Activated naive CD8-positive, alpha-beta T cell treated with anti-CD3 and anti-CD28 coated beads, Interleukin-2, amount 50 U/mL, for 24 hours (primary cell): ENCODE data around the gene GTPBP6.
A peak's percentile ranks its signal among the peaks of the same experiment; 100 is the strongest.
"Not testable (repeated sequence)": the region's sequence is repeated elsewhere in the genome, so short reads cannot be mapped to it uniquely, and the experiment has no call there.

Experiments
- ATAC-seq: fragments of 150-1000 bp; cut with Tn5 transposase; one replicate; pipeline ENCODE4 v1.10.0; 2021
- DNase-seq: peaks from one replicate; pipeline ENCODE4 v3.0.0; 2021
- H3K27ac Mint-ChIP-seq: one replicate; pipeline ENCODE4 v1.8.0; 2021; ENCODE audit warnings: mild to moderate bottlenecking, mixed read lengths
- H3K27me3 Mint-ChIP-seq: one replicate; pipeline ENCODE4 v1.8.0; 2021; ENCODE audit warnings: mixed read lengths
- H3K36me3 Mint-ChIP-seq: one replicate; pipeline ENCODE4 v1.8.0; 2021; ENCODE audit warnings: low read depth, mixed read lengths
- H3K4me1 Mint-ChIP-seq: one replicate; pipeline ENCODE4 v1.8.0; 2021; ENCODE audit warnings: mixed read lengths
- H3K4me3 Mint-ChIP-seq: one replicate; pipeline ENCODE4 v1.8.0; 2021; ENCODE audit warnings: mild to moderate bottlenecking, moderate library complexity, mixed read lengths
- H3K9me3 Mint-ChIP-seq: one replicate; pipeline ENCODE4 v1.8.0; 2021; ENCODE audit warnings: mixed read lengths

The GTPBP6 gene

GRCh38 chrX:306614-307251 is 11.9 kb downstream of the GTPBP6 start:
- H3K36me3 Mint-ChIP-seq, result peaks cover 51% of the 10 kb centered on the region
- H3K4me3 Mint-ChIP-seq, DNase-seq, ATAC-seq, H3K27ac Mint-ChIP-seq, H3K27me3 Mint-ChIP-seq, H3K4me1 Mint-ChIP-seq, H3K9me3 Mint-ChIP-seq: not testable (repeated sequence)

DNA sequence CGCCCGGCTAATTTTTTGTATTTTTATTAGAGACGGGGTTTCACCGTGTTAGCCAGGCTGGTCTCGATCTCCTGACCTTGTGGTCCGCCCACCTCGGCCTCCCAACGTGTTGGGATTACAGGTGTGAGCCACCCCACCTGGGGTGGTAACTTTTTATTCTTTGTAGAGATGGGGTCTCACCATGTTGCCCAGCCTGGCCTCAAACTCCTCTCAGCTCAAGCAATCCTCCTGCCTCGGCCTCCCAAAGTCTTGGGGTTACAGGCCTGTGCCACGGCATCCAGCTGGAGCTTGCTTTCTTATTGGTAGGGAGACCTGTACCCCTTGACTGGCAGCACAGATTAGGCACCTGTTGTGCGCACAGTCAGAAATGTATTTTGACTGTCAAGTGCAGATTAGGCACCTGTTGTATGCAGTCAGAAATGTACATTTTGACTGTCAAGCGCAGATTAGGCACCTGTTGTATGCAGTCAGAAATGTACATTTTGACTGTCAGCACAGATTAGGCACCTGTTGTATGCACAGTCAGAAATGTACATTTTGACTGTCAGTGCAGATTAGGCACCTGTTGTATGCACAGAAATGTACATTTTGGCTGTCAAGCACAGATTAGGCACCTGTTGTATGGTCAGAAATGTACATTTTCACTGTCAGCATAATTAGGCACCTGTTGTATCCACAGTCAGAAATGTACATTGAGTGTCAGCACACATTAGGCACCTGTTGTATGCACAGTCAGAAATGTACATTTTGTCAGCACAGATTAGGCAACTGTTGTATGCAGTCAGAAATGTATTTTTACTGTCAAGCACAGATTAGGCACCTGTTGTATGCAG is 12.6 kb downstream of the GTPBP6 start:
- H3K4me3 Mint-ChIP-seq, H3K9me3 Mint-ChIP-seq, DNase-seq, H3K27me3 Mint-ChIP-seq, H3K4me1 Mint-ChIP-seq, H3K27ac Mint-ChIP-seq, ATAC-seq: not testable (repeated sequence)
- H3K36me3 Mint-ChIP-seq, result peaks cover 53% of the 10 kb centered on the region

GRCh38 chrX:302975-303374 is 15.6 kb downstream of the GTPBP6 start:
- DNase-seq (no peak), ATAC-seq (no peak)
- H3K4me3 Mint-ChIP-seq, result no peak overlapping the region
- no peak overlapping the region for H3K27ac Mint-ChIP-seq
- peaks cover 46% of the 10 kb centered on the region for H3K36me3 Mint-ChIP-seq
- no peaks in the 10 kb centered on the region for H3K4me1 Mint-ChIP-seq
- H3K27me3 Mint-ChIP-seq, result no peaks in the 10 kb centered on the region
- H3K9me3 Mint-ChIP-seq, result no peaks in the 10 kb centered on the region

GRCh38 chrX:300334-300733 is 18.3 kb downstream of the GTPBP6 start:
- ATAC-seq (no peak), DNase-seq (no peak)
- no peaks in the 10 kb centered on the region for H3K27me3 Mint-ChIP-seq
- no peak overlapping the region for H3K4me3 Mint-ChIP-seq
- H3K36me3 Mint-ChIP-seq, result peaks cover 30% of the 10 kb centered on the region
- no peaks in the 10 kb centered on the region for H3K4me1 Mint-ChIP-seq
- no peak overlapping the region for H3K27ac Mint-ChIP-seq
- H3K9me3 Mint-ChIP-seq, result no peaks in the 10 kb centered on the region

DNA sequence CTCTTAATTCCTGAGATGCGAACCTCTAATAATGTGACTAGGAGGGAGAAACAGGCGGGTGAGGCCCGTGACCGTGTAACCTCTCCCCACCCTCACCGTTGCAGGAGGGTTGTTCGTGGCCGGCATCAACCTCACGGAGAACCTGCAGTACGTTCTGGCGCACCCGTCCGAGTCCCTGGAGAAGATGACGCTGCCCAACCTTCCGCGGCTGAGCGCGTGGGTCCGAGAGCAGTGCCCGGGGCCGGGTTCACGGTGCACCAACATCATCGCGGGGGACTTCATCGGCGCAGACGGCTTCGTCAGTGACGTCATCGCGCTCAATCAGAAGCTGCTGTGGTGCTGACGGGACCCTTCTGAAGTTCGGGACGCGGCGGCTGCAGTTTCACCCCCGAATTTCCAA is 19.6 kb downstream of the GTPBP6 start:
- ATAC-seq, result no peak
- Mint-ChIP-seq H3K9me3 (no peaks in the 10 kb centered on the region), H3K27ac (no peak overlapping the region), H3K27me3 (no peaks in the 10 kb centered on the region), H3K4me3 (no peak overlapping the region), H3K4me1 (no peaks in the 10 kb centered on the region), H3K36me3 (peaks cover 21% of the 10 kb centered on the region)
- no peak for DNase-seq

GRCh38 chrX:295136-295535 is 23.5 kb downstream of the GTPBP6 start:
- Mint-ChIP-seq H3K27ac (no peak overlapping the region), H3K9me3 (no peaks in the 10 kb centered on the region), H3K4me3 (no peak overlapping the region), H3K4me1 (no peaks in the 10 kb centered on the region), H3K36me3 (peaks cover 17% of the 10 kb centered on the region), H3K27me3 (no peaks in the 10 kb centered on the region)
- no peak for DNase-seq
- no peak for ATAC-seq

DNA sequence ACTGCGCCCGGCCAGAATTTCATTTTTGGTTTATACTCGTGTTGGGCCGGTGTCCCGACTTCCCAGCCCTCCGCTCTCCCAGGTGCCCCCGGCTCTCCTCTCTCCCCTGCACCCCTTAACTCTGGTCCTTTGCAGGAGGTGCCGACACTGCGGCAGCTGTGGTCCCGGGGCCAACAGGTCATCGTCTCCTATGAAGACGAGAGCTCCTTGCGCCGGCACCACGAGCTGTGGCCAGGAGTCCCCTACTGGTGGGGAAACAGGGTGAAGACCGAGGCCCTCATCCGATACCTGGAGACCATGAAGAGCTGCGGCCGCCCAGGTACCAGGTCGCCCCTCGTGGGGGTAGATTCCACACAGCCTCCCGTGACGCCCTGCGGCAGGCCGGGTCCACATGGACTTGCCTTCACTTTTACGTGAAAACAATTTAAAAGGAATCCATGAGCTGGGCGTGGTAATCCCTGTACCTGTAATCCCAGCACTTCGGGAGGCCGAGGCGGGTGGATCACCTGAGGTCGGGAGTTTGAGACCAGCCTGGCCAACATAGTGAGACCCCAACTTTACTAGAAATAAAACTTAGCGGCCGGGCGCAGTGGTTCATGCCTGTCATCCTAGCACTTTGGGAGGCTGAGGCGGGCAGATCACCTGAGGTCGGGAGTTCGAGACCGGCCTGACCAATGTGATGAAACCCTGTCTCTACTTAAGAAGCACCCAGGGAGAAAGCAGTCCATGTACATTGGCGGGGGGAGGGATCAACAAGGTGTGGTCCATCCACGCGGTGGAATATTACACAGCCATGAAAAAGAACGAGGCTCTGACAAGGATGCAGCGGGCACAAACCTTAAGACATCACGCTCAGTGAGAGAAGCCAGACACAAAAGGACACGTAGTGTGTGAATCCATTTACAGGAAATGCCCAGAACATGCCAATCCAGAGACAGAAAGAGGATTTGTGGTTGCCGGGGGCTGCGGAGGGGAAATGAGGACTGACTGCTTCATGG is 25.4 kb downstream of the GTPBP6 start:
- DNase-seq (no peak), ATAC-seq (no peak)
- Mint-ChIP-seq H3K36me3 (peaks cover 19% of the 10 kb centered on the region), H3K27me3 (no peaks in the 10 kb centered on the region), H3K4me1 (no peaks in the 10 kb centered on the region), H3K27ac (no peak overlapping the region), H3K4me3 (no peak overlapping the region), H3K9me3 (no peaks in the 10 kb centered on the region)

GRCh38 chrX:291411-291901 is 27.1 kb downstream of the GTPBP6 start:
- H3K36me3 Mint-ChIP-seq, result peaks cover 17% of the 10 kb centered on the region
- no peaks in the 10 kb centered on the region for H3K4me1 Mint-ChIP-seq
- H3K4me3 Mint-ChIP-seq, result no peak overlapping the region
- ATAC-seq, result no peak
- no peak overlapping the region for H3K27ac Mint-ChIP-seq
- H3K9me3 Mint-ChIP-seq, result no peaks in the 10 kb centered on the region
- H3K27me3 Mint-ChIP-seq, result no peaks in the 10 kb centered on the region
- DNase-seq, result no peak

DNA sequence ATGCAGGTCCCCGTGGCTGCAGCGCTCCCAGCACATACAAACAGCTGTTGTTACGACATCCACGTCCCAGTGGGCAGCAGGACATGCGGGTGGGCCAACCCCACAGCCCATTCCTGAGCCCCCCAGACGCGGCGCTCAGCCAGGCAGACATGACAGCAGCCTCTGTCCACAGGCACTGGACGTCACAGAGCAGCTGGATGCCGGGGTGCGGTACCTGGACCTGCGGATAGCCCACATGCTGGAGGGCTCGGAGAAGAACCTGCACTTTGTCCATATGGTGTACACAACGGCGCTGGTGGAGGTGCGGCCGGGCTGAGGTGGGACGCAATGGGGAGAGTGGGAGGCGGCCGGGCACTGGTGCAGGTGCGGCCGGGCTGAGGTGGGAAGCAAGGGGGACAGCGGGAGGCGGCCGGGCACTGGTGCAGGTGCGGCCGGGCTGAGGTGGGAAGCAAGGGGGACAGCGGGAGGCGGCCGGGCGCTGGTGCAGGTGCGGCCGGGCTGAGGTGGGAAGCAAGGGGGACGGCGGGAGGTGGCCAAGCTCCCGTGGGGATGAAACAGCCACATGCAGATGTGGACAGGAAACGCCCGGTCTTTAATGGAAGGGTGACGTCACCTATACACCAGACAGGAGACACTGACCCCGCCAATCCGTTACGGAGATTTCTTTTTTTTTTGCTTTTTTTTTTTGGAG is 28.0 kb downstream of the GTPBP6 start:
- no peak for ATAC-seq
- Mint-ChIP-seq H3K4me3 (no peak overlapping the region), H3K27ac (no peak overlapping the region), H3K9me3 (no peaks in the 10 kb centered on the region), H3K27me3 (no peaks in the 10 kb centered on the region), H3K4me1 (peaks cover 2% of the 10 kb centered on the region), H3K36me3 (peaks cover 19% of the 10 kb centered on the region)
- no peak for DNase-seq

GRCh38 chrX:288561-288991 is 30.0 kb downstream of the GTPBP6 start:
- ATAC-seq, result no peak
- Mint-ChIP-seq H3K27me3 (no peaks in the 10 kb centered on the region), H3K9me3 (no peaks in the 10 kb centered on the region), H3K27ac (no peak overlapping the region), H3K36me3 (peaks cover 28% of the 10 kb centered on the region), H3K4me3 (no peak overlapping the region), H3K4me1 (peaks cover 10% of the 10 kb centered on the region)
- no peak for DNase-seq

GRCh38 chrX:287670-288069 is 30.9 kb downstream of the GTPBP6 start:
- no peak for DNase-seq
- H3K27ac Mint-ChIP-seq, result no peak overlapping the region
- H3K36me3 Mint-ChIP-seq, result peaks cover 20% of the 10 kb centered on the region
- no peaks in the 10 kb centered on the region for H3K9me3 Mint-ChIP-seq
- peaks cover 10% of the 10 kb centered on the region for H3K4me1 Mint-ChIP-seq
- H3K4me3 Mint-ChIP-seq, result no peak overlapping the region
- H3K27me3 Mint-ChIP-seq, result no peaks in the 10 kb centered on the region
- no peak for ATAC-seq

DNA sequence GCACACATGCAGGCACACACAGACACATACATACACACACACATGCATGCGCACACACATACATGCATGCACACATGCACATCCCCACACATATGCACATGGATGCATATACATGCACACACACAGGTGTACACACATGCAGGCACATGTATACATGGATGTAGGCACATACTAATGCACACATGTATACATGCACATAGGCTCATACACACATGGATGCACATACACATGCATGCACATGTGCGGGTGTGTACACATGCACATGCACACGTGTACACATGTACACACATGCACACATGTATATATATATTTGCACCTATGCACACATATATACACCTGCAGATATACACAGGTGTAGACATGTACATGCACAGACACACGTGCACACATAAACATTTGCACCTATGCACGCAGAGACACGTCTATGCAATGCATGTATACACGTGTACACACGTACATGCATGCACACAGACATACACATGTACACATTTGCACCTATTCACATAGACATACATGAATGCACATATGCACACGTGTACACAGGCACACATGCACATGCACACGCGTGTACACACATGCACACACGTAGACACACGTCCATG is 33.4 kb downstream of the GTPBP6 start:
- Mint-ChIP-seq H3K27me3 (no peaks in the 10 kb centered on the region), H3K4me1 (peaks cover 15% of the 10 kb centered on the region), H3K4me3 (no peak overlapping the region), H3K9me3 (no peaks in the 10 kb centered on the region), H3K27ac (no peak overlapping the region), H3K36me3 (peaks cover 16% of the 10 kb centered on the region)
- no peak for ATAC-seq
- no peak for DNase-seq

DNA sequence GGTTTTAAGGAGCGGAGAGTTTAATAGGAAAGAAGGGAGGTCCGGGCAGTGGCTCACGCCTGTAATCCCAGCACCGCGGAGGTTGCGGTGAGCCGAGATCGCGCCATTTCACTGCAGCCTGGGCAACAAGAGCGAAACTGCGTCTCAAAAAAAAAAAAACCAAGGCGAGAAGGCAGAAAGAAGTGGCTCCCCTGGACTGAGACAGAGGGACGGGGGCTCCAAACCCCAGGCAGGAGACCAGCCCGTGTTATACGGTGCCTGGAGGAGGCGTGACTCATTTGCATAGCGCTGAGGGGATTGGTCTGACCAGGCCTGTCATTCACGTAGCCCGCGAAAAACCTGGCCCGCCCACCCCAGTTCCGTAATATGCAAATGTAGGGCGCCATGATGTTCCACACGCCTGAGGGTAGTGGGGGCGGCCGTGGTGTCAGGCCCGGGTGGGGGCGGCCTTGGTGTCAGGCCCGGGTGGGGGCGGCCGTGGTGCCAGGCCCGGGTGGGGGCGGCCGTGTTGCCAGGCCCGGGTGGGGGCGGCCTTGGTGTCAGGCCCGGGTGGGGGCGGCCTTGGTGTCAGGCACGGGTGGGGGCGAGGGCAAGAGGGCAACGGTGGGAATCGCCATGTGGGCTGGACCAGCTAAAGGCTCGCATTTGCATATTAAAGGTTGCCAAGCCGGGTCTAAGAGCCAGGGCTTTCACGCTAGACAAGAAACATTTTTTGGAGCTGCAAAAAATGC is 35.3 kb downstream of the GTPBP6 start:
- Mint-ChIP-seq H3K9me3 (no peaks in the 10 kb centered on the region), H3K27me3 (no peaks in the 10 kb centered on the region), H3K4me3 (peak overlapping the region; percentile 87), H3K4me1 (peaks cover 24% of the 10 kb centered on the region), H3K36me3 (peaks cover 14% of the 10 kb centered on the region), H3K27ac (peak overlapping the region; percentile 95)
- ATAC-seq (peak; percentile 100), DNase-seq (peak; percentile 91)
